ENCODE measurements around the gene ZDHHC12. TPM values are rescaled to one million over a fixed set of nuclear protein-coding genes. Genes with fewer than 3 reads are reported as not detected.

The ZDHHC12 gene
- total RNA-seq, 2 experiments from 2014 or later: 40.0 to 56.8 TPM

DNA sequence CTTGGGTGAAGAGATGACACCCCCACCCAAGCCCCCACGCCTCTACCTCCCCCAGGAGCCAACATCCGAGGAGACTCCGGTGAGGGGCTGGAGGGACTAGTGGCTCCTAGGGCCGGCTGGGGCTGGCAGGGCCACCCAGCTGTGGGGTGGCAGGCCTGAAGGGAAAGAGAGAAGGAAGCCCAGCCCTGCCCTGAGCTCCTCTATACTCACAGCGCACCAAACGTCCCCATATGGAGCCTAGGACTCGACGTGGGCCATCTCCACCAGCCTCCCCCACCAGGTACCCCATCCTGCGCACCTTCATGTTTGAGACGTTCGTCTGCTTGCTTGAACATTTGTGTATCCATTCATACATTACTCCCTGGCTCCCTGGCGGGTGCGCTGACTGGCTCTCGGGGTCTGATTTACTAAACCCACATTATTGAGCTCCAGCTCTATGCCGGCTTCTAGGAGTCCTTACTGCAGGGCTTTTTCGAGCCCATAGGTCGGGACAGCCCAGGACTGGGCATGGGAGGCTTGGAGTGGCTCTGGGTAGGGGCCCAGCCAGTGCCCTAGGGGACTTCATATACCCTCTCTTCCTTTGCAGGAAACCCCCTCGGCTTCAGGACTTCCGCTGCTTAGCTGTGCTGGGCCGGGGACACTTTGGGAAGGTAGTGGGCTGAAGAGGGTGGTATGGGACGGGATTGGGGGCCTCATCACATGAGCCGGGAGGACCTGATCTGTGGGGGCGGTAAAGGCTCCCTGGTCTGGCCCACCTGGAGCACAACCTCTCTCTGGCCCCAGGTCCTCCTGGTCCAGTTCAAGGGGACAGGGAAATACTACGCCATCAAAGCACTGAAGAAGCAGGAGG lies 9.1 kb downstream of the ZDHHC12 start:
- POLR2A ChIA-PET: interaction anchor here (1.7 kb wide), 1 partner anchor 10 kb away, joined by 8 read pairs; no protein-coding TSS in a partner anchor
- H2AFZ ChIP-seq (ENCODE audit: low read length): no peak overlapping the region
- H3K9me3 ChIP-seq (ENCODE audit: low read length): no peaks in the 10 kb centered on the region
- BruUV-seq (replicated peaks): no TSS peak
- DNase-seq (ENCODE audit: low spot score): no peak
- H3K79me2 ChIP-seq (ENCODE audit: insufficient read depth, low read depth, low read length): no peaks in the 10 kb centered on the region
- H4K20me1 ChIP-seq (ENCODE audit: insufficient read depth, low read length): no peaks in the 10 kb centered on the region
- CTCF ChIA-PET (ENCODE audit: unreplicated experiment): no interaction called here
- H3K9me2 ChIP-seq (ENCODE audit: insufficient read depth, low read length): no peaks in the 10 kb centered on the region
- H3K4me2 ChIP-seq (ENCODE audit: low read length): no peak overlapping the region
- no peak overlapping the region for H3K4me3 ChIP-seq (ENCODE audit: low read depth, low read length, poor library complexity, severe bottlenecking)
- intact Hi-C loops (cut with micrococcal nuclease; ENCODE audit: unreplicated experiment): no loop called here
- TF ChIP-seq, protein P1, sequence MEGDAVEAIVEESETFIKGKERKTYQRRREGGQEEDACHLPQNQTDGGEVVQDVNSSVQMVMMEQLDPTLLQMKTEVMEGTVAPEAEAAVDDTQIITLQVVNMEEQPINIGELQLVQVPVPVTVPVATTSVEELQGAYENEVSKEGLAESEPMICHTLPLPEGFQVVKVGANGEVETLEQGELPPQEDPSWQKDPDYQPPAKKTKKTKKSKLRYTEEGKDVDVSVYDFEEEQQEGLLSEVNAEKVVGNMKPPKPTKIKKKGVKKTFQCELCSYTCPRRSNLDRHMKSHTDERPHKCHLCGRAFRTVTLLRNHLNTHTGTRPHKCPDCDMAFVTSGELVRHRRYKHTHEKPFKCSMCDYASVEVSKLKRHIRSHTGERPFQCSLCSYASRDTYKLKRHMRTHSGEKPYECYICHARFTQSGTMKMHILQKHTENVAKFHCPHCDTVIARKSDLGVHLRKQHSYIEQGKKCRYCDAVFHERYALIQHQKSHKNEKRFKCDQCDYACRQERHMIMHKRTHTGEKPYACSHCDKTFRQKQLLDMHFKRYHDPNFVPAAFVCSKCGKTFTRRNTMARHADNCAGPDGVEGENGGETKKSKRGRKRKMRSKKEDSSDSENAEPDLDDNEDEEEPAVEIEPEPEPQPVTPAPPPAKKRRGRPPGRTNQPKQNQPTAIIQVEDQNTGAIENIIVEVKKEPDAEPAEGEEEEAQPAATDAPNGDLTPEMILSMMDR (conservative IDR thresholded peaks at IDR 0.05; ENCODE audit: low read length): no peak
- no peak for TF ChIP-seq EZH2phosphoT487 (IDR thresholded peaks at IDR 0.05; ENCODE audit: borderline replicate concordance, low read depth, low read length)
- no peaks in the 10 kb centered on the region for H3K4me1 ChIP-seq (ENCODE audit: insufficient read depth, low read length, poor library complexity, severe bottlenecking)
- no peak overlapping the region for H3K27ac ChIP-seq (ENCODE audit: low read depth, low read length, poor library complexity, severe bottlenecking)
- H3K36me3 ChIP-seq (ENCODE audit: insufficient read depth, low read length): no peaks in the 10 kb centered on the region

DNA sequence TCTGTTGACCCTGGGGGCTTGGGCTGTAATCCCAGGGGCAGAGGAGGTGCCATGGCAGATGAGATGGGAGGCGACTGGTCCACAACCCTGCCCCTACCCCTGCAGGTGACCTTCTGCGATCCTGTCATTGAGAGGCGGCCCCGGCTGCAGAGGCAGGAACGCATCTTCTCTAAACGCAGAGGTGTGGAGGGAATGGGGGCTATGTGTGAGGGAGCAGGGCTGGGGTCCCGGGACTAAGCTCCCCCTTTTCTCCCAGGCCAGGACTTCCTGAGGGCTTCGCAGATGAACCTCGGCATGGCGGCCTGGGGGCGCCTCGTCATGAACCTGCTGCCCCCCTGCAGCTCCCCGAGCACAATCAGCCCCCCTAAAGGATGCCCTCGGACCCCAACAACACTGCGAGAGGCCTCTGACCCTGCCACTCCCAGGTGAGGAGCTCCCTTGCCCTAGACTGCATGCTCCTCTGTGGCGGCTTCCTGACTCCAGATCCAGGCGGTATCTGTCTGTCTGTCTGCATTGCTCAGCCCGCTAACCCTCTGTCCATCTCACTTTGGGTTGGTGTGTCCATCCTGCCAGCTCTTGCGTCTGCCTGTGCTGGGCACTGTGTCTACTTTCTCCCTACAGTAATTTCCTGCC lies 9.9 kb downstream of the ZDHHC12 start:
- CTCF ChIA-PET (ENCODE audit: unreplicated experiment): no interaction called here

More for the DNA sequence above, 9.9 kb downstream of the ZDHHC12 start:
- no peak overlapping the region for H2AFZ ChIP-seq (ENCODE audit: low read length)
- no peak for TF ChIP-seq EZH2phosphoT487 (IDR thresholded peaks at IDR 0.05; ENCODE audit: borderline replicate concordance, low read depth, low read length)
- TF ChIP-seq, protein P1 (conservative IDR thresholded peaks at IDR 0.05; ENCODE audit: low read length): no peak
- intact Hi-C loops (cut with micrococcal nuclease; ENCODE audit: unreplicated experiment): no loop called here
- no peaks in the 10 kb centered on the region for H3K36me3 ChIP-seq (ENCODE audit: insufficient read depth, low read length)
- no peak for DNase-seq (ENCODE audit: low spot score)
- no TSS peak for BruUV-seq (replicated peaks)
- no peaks in the 10 kb centered on the region for H3K79me2 ChIP-seq (ENCODE audit: insufficient read depth, low read depth, low read length)
- no peak overlapping the region for H3K4me3 ChIP-seq (ENCODE audit: low read depth, low read length, poor library complexity, severe bottlenecking)
- H3K9me3 ChIP-seq (ENCODE audit: low read length): no peaks in the 10 kb centered on the region
- no peaks in the 10 kb centered on the region for H3K4me1 ChIP-seq (ENCODE audit: insufficient read depth, low read length, poor library complexity, severe bottlenecking)
- no peak overlapping the region for H3K27ac ChIP-seq (ENCODE audit: low read depth, low read length, poor library complexity, severe bottlenecking)
- no peak overlapping the region for H3K4me2 ChIP-seq (ENCODE audit: low read length)
- H3K9me2 ChIP-seq (ENCODE audit: insufficient read depth, low read length): no peaks in the 10 kb centered on the region
- H4K20me1 ChIP-seq (ENCODE audit: insufficient read depth, low read length): no peaks in the 10 kb centered on the region
- POLR2A ChIA-PET: no interaction called here
